OCI-M2 (cell line): Measurements from ENCODE around the gene GLRA1.

Source experiments
- DNase-seq: peaks from one replicate; lab custom pipeline; 2025; ENCODE audit not compliant: unreplicated experiment; lab: John Stamatoyannopoulos, UW

Gene GLRA1

DNA sequence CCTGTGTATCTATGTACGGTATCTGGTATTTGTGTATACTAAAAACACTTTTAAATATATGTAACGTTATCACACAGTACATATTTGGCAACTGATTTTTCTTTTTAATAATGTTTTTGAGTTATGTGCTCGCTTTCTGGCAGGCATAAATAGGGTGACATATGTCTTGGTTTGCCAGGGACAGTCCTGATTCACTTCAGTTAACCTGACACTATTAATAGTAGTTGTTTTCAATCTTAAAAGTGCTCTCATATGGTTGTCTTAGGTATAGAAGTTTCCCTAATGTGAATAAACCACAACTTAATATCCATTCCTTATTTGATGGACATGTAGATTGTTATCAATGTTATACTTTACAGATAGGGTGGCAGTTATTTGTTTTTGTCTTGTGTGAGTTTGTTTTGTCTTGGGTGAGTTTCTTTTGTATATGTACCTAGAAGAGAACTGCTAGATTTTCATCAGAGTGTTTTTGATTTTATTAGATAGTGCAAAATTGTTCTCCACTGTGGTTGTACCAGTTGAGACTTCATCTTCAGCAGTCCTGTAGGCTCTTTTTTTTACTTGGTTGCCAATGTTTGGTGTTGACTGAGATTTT, 145.0 kb downstream of the GLRA1 start:
- no peak for DNase-seq

DNA sequence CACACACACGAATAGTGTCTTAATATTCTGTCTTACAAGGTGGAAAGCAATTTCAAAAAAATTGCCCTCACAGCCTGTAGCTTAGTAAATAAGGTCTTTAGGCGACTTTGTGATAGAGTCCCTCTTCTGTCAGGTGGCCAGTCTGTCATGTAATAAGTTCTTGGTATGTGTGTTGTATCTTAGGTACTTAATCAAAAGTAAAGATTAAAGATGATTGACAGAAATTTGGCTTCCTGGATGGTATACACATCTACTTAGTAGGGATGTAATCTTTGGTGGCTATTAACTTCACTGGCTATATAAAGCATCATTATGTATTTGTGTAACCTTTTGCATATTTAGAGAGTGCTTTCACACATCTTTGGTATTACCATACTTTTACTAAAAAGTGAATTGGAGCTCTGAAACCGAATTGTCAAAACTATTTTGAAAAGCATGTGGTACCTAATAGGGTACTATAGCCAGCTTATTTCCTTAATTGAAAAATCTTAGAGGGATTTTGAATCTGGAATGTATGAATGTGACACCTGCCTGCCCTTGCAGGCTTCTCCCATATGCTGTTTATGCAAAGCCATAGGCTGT, 149.5 kb downstream of the GLRA1 start:
- no peak for DNase-seq

DNA sequence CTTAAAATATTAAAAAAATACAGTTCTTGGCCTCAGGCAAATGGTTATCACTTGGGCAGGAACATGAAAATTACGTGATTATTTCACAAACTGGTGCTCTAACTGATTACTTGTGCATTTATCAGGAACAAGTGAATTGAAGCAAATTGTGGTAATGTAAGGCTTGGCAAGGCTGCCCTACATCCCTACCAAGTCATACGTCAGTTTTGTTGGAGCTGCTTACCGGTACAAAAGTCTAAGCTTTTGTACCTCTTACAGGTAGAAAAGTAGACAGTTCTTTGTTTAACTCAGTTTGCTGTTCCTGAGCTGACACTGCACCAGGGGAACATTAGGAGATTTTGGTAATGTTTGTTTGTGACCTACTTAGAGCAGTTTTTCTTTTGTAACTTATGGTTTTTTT, 150.7 kb downstream of the GLRA1 start:
- no peak for DNase-seq

DNA sequence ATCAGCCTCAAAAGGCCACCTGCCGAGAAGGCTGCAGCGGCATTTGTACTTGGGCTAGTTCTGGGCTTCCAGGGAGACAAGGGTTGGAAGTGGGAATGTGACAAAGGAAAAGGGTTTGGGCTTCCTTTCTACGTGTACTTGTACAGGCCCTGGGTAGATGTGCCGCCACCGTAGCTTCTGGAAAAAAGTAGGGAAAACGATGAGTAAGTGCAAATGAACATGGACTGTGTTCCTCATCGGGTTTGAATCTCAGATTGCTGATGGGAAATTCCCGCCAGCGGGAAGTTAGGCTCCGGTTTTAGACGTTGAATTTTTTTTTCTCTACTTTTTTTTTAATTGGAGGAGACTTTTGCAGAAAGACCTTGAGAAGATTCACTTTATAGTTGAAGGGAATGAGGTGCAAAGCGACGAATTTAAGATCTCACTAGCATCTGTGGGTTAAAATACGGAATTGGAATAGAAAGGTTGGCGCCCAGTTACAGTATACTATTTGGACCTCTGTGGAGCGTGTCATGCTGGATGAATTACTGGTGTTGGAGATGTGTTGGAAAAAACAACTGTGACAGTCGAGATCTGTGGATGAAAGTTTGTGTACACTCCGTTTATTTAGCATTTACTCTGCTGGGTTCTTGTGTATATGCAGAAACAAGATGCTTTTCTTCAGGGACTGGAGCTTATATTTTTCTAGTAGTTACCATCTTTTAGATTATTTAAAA, 151.6 kb downstream of the GLRA1 start:
- no peak for DNase-seq
